HG03159 (cell line): ENCODE measurements around the gene IRGQ.

ENCODE experiments used
- ATAC-seq: cut with Tn5 transposase; IDR thresholded peaks from one replicate; pipeline ENCODE4 v1.9.1; 2021; ENCODE audit warnings: mild to moderate bottlenecking, moderate library complexity; ENCODE audit not compliant: unreplicated experiment

IRGQ gene

GRCh38 chr19:43545276-43545675 is 50.7 kb downstream of the IRGQ start:
- no peak for ATAC-seq

GRCh38 chr19:43544077-43544476 is 51.9 kb downstream of the IRGQ start:
- ATAC-seq: no peak

- ATAC-seq: no peak
Measured at GRCh38 chr19:43541920-43542650, 53.8 kb downstream of the IRGQ start.

GRCh38 chr19:43540381-43540780 is 55.6 kb downstream of the IRGQ start:
- ATAC-seq: no peak

- ATAC-seq: no peak
Measured at GRCh38 chr19:43538922-43539321, 57.0 kb downstream of the IRGQ start.

GRCh38 chr19:43534816-43535761 is 60.8 kb downstream of the IRGQ start:
- ATAC-seq: no peak
